HUDEP-2 (cell line): ENCODE data around the gene RAB31.
"Not testable (repeated sequence)": the region's sequence is repeated elsewhere in the genome, so short reads cannot be mapped to it uniquely, and the experiment has no call there.

ENCODE experiments used
- DNase-seq, 76 experiments: peaks; one replicate each; lab custom pipeline; 2025; ENCODE audit not compliant: unreplicated experiment in 76 of 76; lab: John Stamatoyannopoulos, UW

RAB31 gene

DNA sequence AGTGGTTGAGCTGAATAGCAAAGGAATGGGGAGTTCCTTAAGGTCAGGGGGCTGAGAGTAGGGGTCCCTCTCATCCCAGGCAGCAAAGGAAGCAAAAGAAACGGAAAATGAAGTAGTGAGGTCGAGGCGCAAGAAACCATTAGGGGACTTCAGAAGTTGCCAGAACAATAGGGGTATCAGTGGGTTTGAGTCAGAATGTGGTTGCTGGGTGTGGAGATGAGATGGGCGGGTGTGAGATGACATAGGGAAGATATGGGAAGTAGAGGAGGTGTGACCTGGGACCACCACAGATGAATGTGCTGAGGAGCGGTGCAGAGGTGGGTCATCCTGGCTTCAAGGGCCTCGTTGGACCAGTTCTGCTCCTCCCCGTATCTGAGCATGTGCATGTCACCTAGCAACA, 192.6 kb downstream of the RAB31 start:
- no peak for DNase-seq

DNA sequence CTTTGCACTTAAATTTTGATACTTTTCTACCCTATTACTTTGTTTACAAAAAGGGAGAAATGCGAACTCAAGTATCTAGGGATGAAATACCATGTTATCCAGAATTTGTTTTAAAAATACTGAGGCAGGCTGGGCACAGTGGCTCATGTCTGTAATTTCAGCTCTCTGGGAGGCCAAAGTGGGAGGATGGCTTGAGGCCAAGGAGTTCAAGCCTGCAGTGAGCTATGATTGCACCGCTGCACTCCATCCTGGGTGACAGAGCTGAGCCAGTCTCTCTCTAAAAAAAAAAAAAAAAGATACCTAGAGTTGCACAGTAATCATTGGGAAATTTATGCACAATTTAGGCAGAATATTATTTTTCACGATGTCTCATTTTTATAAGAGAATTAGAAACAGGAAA, 193.3 kb downstream of the RAB31 start:
- peak in 16 of 76 experiments; percentile 0 to 48 (median 12) for DNase-seq

DNA sequence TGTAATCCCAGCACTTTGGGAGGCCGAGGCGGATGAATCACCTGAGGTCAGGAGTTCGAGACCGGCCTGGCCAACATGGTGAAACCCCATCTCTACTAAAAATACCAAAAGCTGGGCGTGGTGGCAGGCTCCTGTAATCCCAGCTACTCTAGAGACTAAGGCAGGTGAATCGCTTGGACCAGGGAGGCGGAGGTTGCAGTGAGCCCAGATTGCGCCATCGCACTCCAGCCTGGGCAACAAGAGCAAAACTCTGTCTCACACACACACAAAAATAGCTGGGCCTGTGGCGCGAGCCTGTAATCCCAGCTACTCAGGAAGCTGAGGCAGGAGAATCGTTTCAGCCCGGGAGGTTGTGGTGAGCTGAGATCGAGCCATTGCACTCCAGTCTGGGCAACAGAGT, 194.2 kb downstream of the RAB31 start:
- DNase-seq: not testable (repeated sequence)

- no peak for DNase-seq
Measured at GRCh38 chr18:9902832-9903231, 194.7 kb downstream of the RAB31 start.

DNA sequence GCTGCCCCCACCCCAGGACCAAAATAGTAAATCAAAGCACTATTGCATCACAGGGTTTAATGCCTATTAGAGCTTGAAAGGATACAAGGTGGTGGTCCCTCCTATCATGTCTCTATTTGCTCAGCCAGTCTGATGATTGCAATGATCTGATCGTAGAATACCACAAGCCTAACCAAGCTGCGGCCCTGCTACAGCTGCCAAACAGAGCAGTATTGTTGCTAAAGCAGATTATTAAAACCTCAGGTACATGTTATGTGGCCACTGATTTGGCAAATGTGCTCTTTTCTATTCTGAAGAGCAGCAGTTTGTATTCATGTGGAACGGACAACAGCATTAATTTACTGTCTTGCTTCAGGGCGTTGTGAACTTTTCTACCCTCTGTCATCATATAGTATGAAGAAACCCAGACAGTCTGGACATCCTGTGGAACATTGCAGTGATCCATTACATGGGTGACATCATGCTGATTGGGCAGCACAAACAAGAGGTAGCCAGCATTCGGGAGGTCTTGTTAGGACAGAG, 197.4 kb downstream of the RAB31 start:
- no peak for DNase-seq

DNA sequence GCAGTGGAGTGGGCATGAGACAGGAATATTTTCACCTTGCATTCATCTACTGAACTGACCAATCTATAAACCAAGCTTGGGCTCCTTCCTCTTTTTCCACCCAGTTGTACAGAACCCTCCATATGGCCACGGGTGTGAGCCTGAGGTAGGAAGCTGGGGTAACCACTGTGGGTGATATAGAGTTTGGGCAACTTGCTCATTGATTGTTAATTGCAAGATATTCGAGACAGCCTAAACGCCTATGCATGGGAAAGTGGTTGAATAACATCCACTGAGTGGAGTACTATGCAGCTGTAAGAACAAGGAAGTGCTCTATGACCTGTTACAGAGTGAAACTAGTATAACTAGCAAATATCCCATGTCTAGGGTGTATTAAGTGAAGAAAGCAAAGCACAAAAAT, 198.4 kb downstream of the RAB31 start:
- no peak for DNase-seq

- DNase-seq: no peak
Measured at GRCh38 chr18:9907867-9908266, 199.8 kb downstream of the RAB31 start.

- DNase-seq: no peak
Measured at GRCh38 chr18:9910071-9910470, 202.0 kb downstream of the RAB31 start.

DNA sequence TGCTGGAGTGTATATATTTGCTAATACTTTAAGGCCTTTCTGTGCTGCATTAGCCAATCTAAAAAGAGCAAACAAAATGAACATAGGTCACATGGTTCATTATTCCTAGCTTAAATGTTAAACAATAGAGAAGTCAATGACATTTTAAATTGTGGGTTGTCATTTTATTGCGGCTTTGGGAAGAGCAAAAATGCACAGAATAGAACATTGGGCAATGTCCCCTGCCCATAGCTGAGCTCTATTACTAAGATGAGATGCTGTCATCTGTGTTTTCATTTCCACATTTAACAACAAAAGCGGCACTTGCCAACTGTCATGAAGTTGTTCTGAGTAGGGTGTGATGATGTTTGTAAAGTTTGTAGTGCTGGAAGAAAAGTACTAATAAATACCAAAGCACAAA, 202.6 kb downstream of the RAB31 start:
- DNase-seq: no peak

GRCh38 chr18:9911226-9911625, 203.1 kb downstream of the RAB31 start:
- DNase-seq: no peak
